ENCODE data around the gene ACVR1B. TPM values are rescaled to one million over a fixed set of nuclear protein-coding genes. Genes with fewer than 3 reads are reported as not detected.
A peak's percentile ranks its signal among the peaks of the same experiment; 100 is the strongest.

The ACVR1B gene
- total and polyA plus RNA-seq, 3 donors from 2014 or later = 36.8 to 44.6 (median 37.3) TPM

- Histone ChIP-seq H3K36me3 (ENCODE audit: low read depth, missing control alignments) (no peaks in the 10 kb centered on the region), H3K27me3 (no peaks in the 10 kb centered on the region), H3K9me3 (no peaks in the 10 kb centered on the region), H3K4me3 (no peak overlapping the region), H3K4me1 (peaks cover 29% of the 10 kb centered on the region), H3K27ac (no peak overlapping the region)
- intact Hi-C loops (cut with DNase I; ENCODE audit: low total_unique reads) = no loop called here
- no peak for TF ChIP-seq POLR2A (IDR thresholded peaks at IDR 0.05)
- TF ChIP-seq CTCF (IDR thresholded peaks at IDR 0.05) = no peak
- no peak for DNase-seq
- WGBS, 2 donors = 78 to 87% methylated on average over 10 of the region's 10 CpGs
Measured at GRCh38 chr12:52005218-52005902, 53.9 kb downstream of the ACVR1B start.

- no peak for TF ChIP-seq CTCF (IDR thresholded peaks at IDR 0.05)
- TF ChIP-seq POLR2A (IDR thresholded peaks at IDR 0.05) = no peak
- H3K27ac ChIP-seq = peak overlapping the region; percentile 44 to 96
- 38 to 46% methylated on average over 21 to 26 of the region's 28 CpGs for WGBS, 2 donors
- intact Hi-C loops (cut with DNase I; ENCODE audit: low total_unique reads) = no loop called here
- no peaks in the 10 kb centered on the region for H3K36me3 ChIP-seq (ENCODE audit: low read depth, missing control alignments)
- peak; percentile 59 for DNase-seq
- peak overlapping the region; percentile 79 to 83 for H3K4me3 ChIP-seq
- H3K27me3 ChIP-seq = no peaks in the 10 kb centered on the region
- no peaks in the 10 kb centered on the region for H3K9me3 ChIP-seq
- peaks cover 37% of the 10 kb centered on the region for H3K4me1 ChIP-seq
Measured at GRCh38 chr12:52005903-52006703, 54.6 kb downstream of the ACVR1B start.

GRCh38 chr12:52006726-52007157, 55.2 kb downstream of the ACVR1B start, which contains the start of gene TAMALIN:
Gene TAMALIN, plus strand, starts transcription at chr12:52006946. Its CDS starts 74 bp downstream, at chr12:52007020.
- Histone ChIP-seq H3K27me3 (no peaks in the 10 kb centered on the region), H3K9me3 (no peaks in the 10 kb centered on the region), H3K4me3 (peak within 1 kb of the TSS; percentile 79 to 83), H3K4me1 (peaks cover 42% of the 10 kb centered on the region), H3K36me3 (ENCODE audit: low read depth, missing control alignments) (no peaks in the 10 kb centered on the region), H3K27ac (peak within 1 kb of the TSS; percentile 94 to 96)
- 2% methylated on average over 42 of the region's 60 CpGs; no CpG with 5 or more reads in 1 of the 2 donors for WGBS, 2 donors
- TF ChIP-seq CTCF (IDR thresholded peaks at IDR 0.05) (no peak), POLR2A (IDR thresholded peaks at IDR 0.05) (peak; percentile 73)
- intact Hi-C loops (cut with DNase I; ENCODE audit: low total_unique reads) = no loop called here
- peak; percentile 59 for DNase-seq

- 1 to 4% methylated on average over 23 to 65 of the region's 72 CpGs for WGBS, 2 donors
- intact Hi-C loops (cut with DNase I; ENCODE audit: low total_unique reads) = no loop called here
- Histone ChIP-seq H3K4me3 (peak overlapping the region; percentile 79 to 83), H3K4me1 (peaks cover 42% of the 10 kb centered on the region), H3K27me3 (no peaks in the 10 kb centered on the region), H3K9me3 (no peaks in the 10 kb centered on the region), H3K36me3 (ENCODE audit: low read depth, missing control alignments) (no peaks in the 10 kb centered on the region), H3K27ac (peak overlapping the region; percentile 94 to 96)
- TF ChIP-seq CTCF (IDR thresholded peaks at IDR 0.05) (no peak), POLR2A (IDR thresholded peaks at IDR 0.05) (no peak)
- DNase-seq = no peak
Measured at GRCh38 chr12:52007158-52007921, 55.8 kb downstream of the ACVR1B start.
